HEK293 (cell line): ENCODE measurements around the gene LMO2.

Experiments
- CTCF ChIA-PET: fragments of 350-600 bp; formaldehyde crosslinking; extraction: SDS; loops from one replicate; lab custom pipeline; 2021; ENCODE audit warnings: antibody characterized with exemption; lab: Yijun Ruan, JAX
- POLR2A ChIA-PET: fragments of 300-600 bp; formaldehyde crosslinking; extraction: SDS; loops from one replicate; lab custom pipeline; 2020; ENCODE audit warnings: antibody characterized with exemption, inconsistent platforms; lab: Yijun Ruan, JAX
- H3K27ac ChIP-seq: fragments of 200-500 bp; sonication (Bioruptor generic); 2 replicates; pipeline ENCODE4 v1.5.1; 2014; ENCODE audit warnings: low read depth, low read length, control low read depth, inconsistent platforms; ENCODE audit errors: extremely low read depth
- H3K36me3 ChIP-seq, 2 experiments: fragments of 200-500 bp in 1 of 2; sonication (Bioruptor generic) in 1 of 2; 1 replicate in 1 of 2; 2 replicates in 1 of 2; pipeline ENCODE4 v1.5.1; 2014 to 2017; ENCODE audit warnings: inconsistent platforms in 2 of 2, low read length in 2 of 2; ENCODE audit not compliant: control insufficient read depth in 2 of 2, insufficient read depth in 1 of 2
- H3K4me1 ChIP-seq: fragments of 200-500 bp; sonication (Bioruptor generic); 2 replicates; pipeline ENCODE4 v1.5.1; 2014; ENCODE audit warnings: mild to moderate bottlenecking, low read length, inconsistent platforms; ENCODE audit not compliant: control insufficient read depth, insufficient read depth
- H3K4me3 ChIP-seq: 2 replicates; pipeline ENCODE4 v1.5.1; 2011; ENCODE audit warnings: low read depth, mild to moderate bottlenecking, control low read depth, low read length, moderate library complexity
- H3K9me3 ChIP-seq: fragments of 200-500 bp; sonication (Bioruptor generic); 2 replicates; pipeline ENCODE4 v1.5.1; 2014; ENCODE audit warnings: low read depth, low read length, inconsistent platforms; ENCODE audit not compliant: control insufficient read depth, insufficient read depth
- AEBP2 ChIP-seq: fragments of 450-650 bp; formaldehyde crosslinking; IDR thresholded peaks from 2 replicates; pipeline ENCODE4 v1.5.1; 2016; ENCODE audit warnings: missing biosample characterization, missing genetic modification characterization, borderline replicate concordance
- HOXA7 ChIP-seq: sonication (generic); formaldehyde crosslinking; IDR thresholded peaks from 2 replicates; pipeline ENCODE4 v1.8.1; 2022; ENCODE audit warnings: missing genetic modification reagents, borderline replicate concordance
- KLF9 ChIP-seq: fragments of 450-650 bp; formaldehyde crosslinking; IDR thresholded peaks from 2 replicates; pipeline ENCODE4 v1.5.1; 2016; ENCODE audit warnings: missing biosample characterization, missing genetic modification characterization, low read depth
- REPIN1 ChIP-seq: fragments of 450-650 bp; formaldehyde crosslinking; IDR thresholded peaks from 2 replicates; pipeline ENCODE4 v1.5.1; 2017; ENCODE audit warnings: missing biosample characterization, missing genetic modification characterization, low read depth
- SP2 ChIP-seq: fragments of 450-650 bp; formaldehyde crosslinking; IDR thresholded peaks from 2 replicates; pipeline ENCODE4 v1.5.1; 2016; ENCODE audit warnings: missing biosample characterization, missing genetic modification characterization
- ZBTB48 ChIP-seq: fragments of 450-650 bp; formaldehyde crosslinking; IDR thresholded peaks from 2 replicates; pipeline ENCODE4 v1.5.1; 2016; ENCODE audit warnings: missing biosample characterization, missing genetic modification characterization
- ZBTB49 ChIP-seq: fragments of 450-650 bp; formaldehyde crosslinking; IDR thresholded peaks from 2 replicates; pipeline ENCODE4 v1.5.1; 2016; ENCODE audit warnings: missing biosample characterization, missing genetic modification characterization, low read depth
- ZNF175 ChIP-seq: fragments of 450-650 bp; formaldehyde crosslinking; IDR thresholded peaks from 2 replicates; pipeline ENCODE4 v1.5.1; 2016; ENCODE audit warnings: missing biosample characterization, missing genetic modification characterization
- ZNF266 ChIP-seq: fragments of 450-650 bp; formaldehyde crosslinking; IDR thresholded peaks from 2 replicates; pipeline ENCODE4 v1.5.1; 2016; ENCODE audit warnings: missing biosample characterization, missing genetic modification characterization, low read depth
- ZNF354C ChIP-seq: fragments of 450-650 bp; formaldehyde crosslinking; IDR thresholded peaks from 2 replicates; pipeline ENCODE4 v1.5.1; 2016; ENCODE audit warnings: missing biosample characterization, missing genetic modification characterization, low read depth, borderline replicate concordance
- ZNF488 ChIP-seq: fragments of 450-650 bp; formaldehyde crosslinking; IDR thresholded peaks from 2 replicates; pipeline ENCODE4 v1.5.1; 2016; ENCODE audit warnings: missing biosample characterization, missing genetic modification characterization
- ZNF501 ChIP-seq: fragments of 450-650 bp; formaldehyde crosslinking; IDR thresholded peaks from 2 replicates; pipeline ENCODE4 v1.5.1; 2016; ENCODE audit warnings: missing biosample characterization, missing genetic modification characterization
- ZNF639 ChIP-seq: fragments of 450-650 bp; formaldehyde crosslinking; IDR thresholded peaks from 2 replicates; pipeline ENCODE4 v1.5.1; 2016; ENCODE audit warnings: missing biosample characterization, missing genetic modification characterization
- ZNF670 ChIP-seq: fragments of 450-650 bp; formaldehyde crosslinking; IDR thresholded peaks from 2 replicates; pipeline ENCODE4 v1.5.1; 2016; ENCODE audit warnings: missing biosample characterization, missing genetic modification characterization, low read depth
- ZNF704 ChIP-seq: fragments of 450-650 bp; formaldehyde crosslinking; IDR thresholded peaks from 2 replicates; pipeline ENCODE4 v1.5.1; 2016; ENCODE audit warnings: missing biosample characterization, missing genetic modification characterization
- ZNF76 ChIP-seq: fragments of 450-650 bp; formaldehyde crosslinking; IDR thresholded peaks from 2 replicates; pipeline ENCODE4; 2016; ENCODE audit warnings: low read depth, missing biosample characterization, missing genetic modification characterization, borderline replicate concordance
- ZSCAN23 ChIP-seq: fragments of 450-650 bp; formaldehyde crosslinking; IDR thresholded peaks from 2 replicates; pipeline ENCODE4 v1.5.1; 2016; ENCODE audit warnings: missing biosample characterization, missing genetic modification characterization
- ZSCAN4 ChIP-seq: fragments of 450-650 bp; formaldehyde crosslinking; IDR thresholded peaks from 2 replicates; pipeline ENCODE4 v1.5.1; 2017; ENCODE audit warnings: missing biosample characterization, missing genetic modification characterization

Gene LMO2

GRCh38 chr11:33819278-33820035 lies 72.4 kb downstream of the LMO2 start:
- TF ChIP-seq ZNF266 (tag by site-specific recombination), result no peak
- no peak for TF ChIP-seq ZNF175 (tag by site-specific recombination)
- TF ChIP-seq ZNF488 (tag by site-specific recombination), result no peak
- TF ChIP-seq ZNF354C, result no peak
- TF ChIP-seq ZNF639, result no peak
- no peak for TF ChIP-seq ZBTB49 (tag by site-specific recombination)
- TF ChIP-seq ZNF670 (tag by site-specific recombination), result no peak
- TF ChIP-seq ZNF704 (tag by site-specific recombination), result no peak
- TF ChIP-seq SP2 (tag by site-specific recombination), result no peak
- TF ChIP-seq ZBTB48 (tag by site-specific recombination), result no peak
- no peak for TF ChIP-seq KLF9
- TF ChIP-seq HOXA7, result no peak
- no peak for TF ChIP-seq ZSCAN4
- TF ChIP-seq ZNF501, result no peak
- no peak for TF ChIP-seq REPIN1 (tag by site-specific recombination)
- no peak for TF ChIP-seq AEBP2 (tag by site-specific recombination)
- TF ChIP-seq ZNF76 (tag by site-specific recombination), result no peak
- no peak for TF ChIP-seq ZSCAN23 (tag by site-specific recombination)
- TF ChIP-seq, all 188 proteins: peak for 0

More at GRCh38 chr11:33819278-33820035, 72.4 kb downstream of the LMO2 start:
- Histone ChIP-seq H3K27ac (no peak overlapping the region), H3K36me3 (no peaks in the 10 kb centered on the region), H3K4me1 (no peaks in the 10 kb centered on the region), H3K9me3 (no peaks in the 10 kb centered on the region), H3K4me3 (no peak overlapping the region)
- CTCF ChIA-PET, result interaction anchor here (0.9 to 4.2 kb wide), 2 partner anchors 10 to 12 kb away, joined by 4 to 36 read pairs; no protein-coding TSS in a partner anchor
- POLR2A ChIA-PET, result no interaction called here
